Panc1 (cell line): ENCODE results near the gene C1orf226.

ENCODE experiments used
- POLR2AphosphoS5 ChIP-seq: IDR thresholded peaks from 2 replicates; pipeline ENCODE4 v1.6.1; 2012; ENCODE audit warnings: mild to moderate bottlenecking, low read depth, low read length, moderate library complexity
- SIN3A ChIP-seq: IDR thresholded peaks from 2 replicates; pipeline ENCODE4 v1.6.1; 2012; ENCODE audit warnings: low read depth, mild to moderate bottlenecking, low read length, moderate library complexity, borderline replicate concordance; ENCODE audit not compliant: insufficient read depth
- TF ChIP-seq, protein P1 (sequence below): fragments of 450-650 bp; IDR thresholded peaks from 2 replicates; pipeline ENCODE4 v1.5.1; 2017; ENCODE audit warnings: mild to moderate bottlenecking
- TF ChIP-seq, protein P2 (sequence below), 2 experiments: IDR thresholded peaks; 2 replicates each; pipeline ENCODE4 v1.6.1; 2011 to 2012; ENCODE audit warnings: low read depth in 2 of 2, control low read depth in 1 of 2, low read length in 1 of 2, mild to moderate bottlenecking in 1 of 2, moderate library complexity in 1 of 2; ENCODE audit not compliant: insufficient read depth in 1 of 2

DNA sequence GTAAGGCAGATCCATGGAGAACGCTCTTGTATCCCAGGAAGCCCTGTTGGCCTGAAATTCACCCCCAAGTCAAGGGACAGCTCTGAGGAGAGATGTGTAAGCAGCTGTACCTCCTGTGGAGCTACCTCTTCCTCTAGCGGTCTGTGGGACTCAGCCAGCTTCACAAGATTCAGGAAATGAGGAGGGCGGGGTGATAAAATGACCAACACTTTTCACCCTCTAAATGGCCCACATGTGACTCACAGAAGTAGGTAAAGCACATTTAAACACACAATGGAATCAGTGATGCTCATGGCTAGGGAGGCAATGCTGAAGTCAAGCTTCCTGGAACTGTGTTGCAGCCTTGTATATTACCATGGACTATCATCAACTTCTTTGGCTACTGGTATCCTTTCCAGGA, 30.5 kb downstream of the C1orf226 start, which contains the start of gene SH2D1B:
- TF ChIP-seq, protein P1, sequence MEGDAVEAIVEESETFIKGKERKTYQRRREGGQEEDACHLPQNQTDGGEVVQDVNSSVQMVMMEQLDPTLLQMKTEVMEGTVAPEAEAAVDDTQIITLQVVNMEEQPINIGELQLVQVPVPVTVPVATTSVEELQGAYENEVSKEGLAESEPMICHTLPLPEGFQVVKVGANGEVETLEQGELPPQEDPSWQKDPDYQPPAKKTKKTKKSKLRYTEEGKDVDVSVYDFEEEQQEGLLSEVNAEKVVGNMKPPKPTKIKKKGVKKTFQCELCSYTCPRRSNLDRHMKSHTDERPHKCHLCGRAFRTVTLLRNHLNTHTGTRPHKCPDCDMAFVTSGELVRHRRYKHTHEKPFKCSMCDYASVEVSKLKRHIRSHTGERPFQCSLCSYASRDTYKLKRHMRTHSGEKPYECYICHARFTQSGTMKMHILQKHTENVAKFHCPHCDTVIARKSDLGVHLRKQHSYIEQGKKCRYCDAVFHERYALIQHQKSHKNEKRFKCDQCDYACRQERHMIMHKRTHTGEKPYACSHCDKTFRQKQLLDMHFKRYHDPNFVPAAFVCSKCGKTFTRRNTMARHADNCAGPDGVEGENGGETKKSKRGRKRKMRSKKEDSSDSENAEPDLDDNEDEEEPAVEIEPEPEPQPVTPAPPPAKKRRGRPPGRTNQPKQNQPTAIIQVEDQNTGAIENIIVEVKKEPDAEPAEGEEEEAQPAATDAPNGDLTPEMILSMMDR, result no peak
- no peak for TF ChIP-seq SIN3A
- TF ChIP-seq, protein P2, sequence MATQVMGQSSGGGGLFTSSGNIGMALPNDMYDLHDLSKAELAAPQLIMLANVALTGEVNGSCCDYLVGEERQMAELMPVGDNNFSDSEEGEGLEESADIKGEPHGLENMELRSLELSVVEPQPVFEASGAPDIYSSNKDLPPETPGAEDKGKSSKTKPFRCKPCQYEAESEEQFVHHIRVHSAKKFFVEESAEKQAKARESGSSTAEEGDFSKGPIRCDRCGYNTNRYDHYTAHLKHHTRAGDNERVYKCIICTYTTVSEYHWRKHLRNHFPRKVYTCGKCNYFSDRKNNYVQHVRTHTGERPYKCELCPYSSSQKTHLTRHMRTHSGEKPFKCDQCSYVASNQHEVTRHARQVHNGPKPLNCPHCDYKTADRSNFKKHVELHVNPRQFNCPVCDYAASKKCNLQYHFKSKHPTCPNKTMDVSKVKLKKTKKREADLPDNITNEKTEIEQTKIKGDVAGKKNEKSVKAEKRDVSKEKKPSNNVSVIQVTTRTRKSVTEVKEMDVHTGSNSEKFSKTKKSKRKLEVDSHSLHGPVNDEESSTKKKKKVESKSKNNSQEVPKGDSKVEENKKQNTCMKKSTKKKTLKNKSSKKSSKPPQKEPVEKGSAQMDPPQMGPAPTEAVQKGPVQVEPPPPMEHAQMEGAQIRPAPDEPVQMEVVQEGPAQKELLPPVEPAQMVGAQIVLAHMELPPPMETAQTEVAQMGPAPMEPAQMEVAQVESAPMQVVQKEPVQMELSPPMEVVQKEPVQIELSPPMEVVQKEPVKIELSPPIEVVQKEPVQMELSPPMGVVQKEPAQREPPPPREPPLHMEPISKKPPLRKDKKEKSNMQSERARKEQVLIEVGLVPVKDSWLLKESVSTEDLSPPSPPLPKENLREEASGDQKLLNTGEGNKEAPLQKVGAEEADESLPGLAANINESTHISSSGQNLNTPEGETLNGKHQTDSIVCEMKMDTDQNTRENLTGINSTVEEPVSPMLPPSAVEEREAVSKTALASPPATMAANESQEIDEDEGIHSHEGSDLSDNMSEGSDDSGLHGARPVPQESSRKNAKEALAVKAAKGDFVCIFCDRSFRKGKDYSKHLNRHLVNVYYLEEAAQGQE (IDR thresholded peaks at IDR 0.05; ENCODE audit: insufficient read depth in 1 of 2, low read depth in 2 of 2, low read length in 1 of 2), result no peak
- TF ChIP-seq POLR2AphosphoS5, result no peak
